AG10803 (cell line): ENCODE measurements around the gene OBP2B.
"Not testable (repeated sequence)": the region's sequence is repeated elsewhere in the genome, so short reads cannot be mapped to it uniquely, and the experiment has no call there.

Experiments
- DNase-seq: peaks from one replicate; pipeline ENCODE4 v3.0.0; 2010; ENCODE audit warnings: low read depth
- H3K4me3 ChIP-seq: 2 replicates; pipeline ENCODE4 v1.5.1; 2011; ENCODE audit warnings: mild to moderate bottlenecking, low read length, control low read depth
- CTCF ChIP-seq: conservative IDR thresholded peaks from 2 replicates; pipeline ENCODE4 v1.5.1; 2011; ENCODE audit warnings: mild to moderate bottlenecking, low read length, control low read depth, inconsistent platforms

The OBP2B gene

GRCh38 chr9:133207021-133207531 lies 2.0 kb downstream of the OBP2B start:
- no peak overlapping the region for H3K4me3 ChIP-seq
- no peak for TF ChIP-seq CTCF
- no peak for DNase-seq

GRCh38 chr9:133205996-133206931 lies 2.8 kb downstream of the OBP2B start:
- no peak overlapping the region for H3K4me3 ChIP-seq
- TF ChIP-seq CTCF, result no peak
- DNase-seq, result no peak

GRCh38 chr9:133205481-133205887 lies 3.6 kb downstream of the OBP2B start:
- DNase-seq, H3K4me3 ChIP-seq: not testable (repeated sequence)

GRCh38 chr9:133204993-133205336 lies 4.1 kb downstream of the OBP2B start:
- TF ChIP-seq CTCF, result no peak
- DNase-seq, result no peak
- H3K4me3 ChIP-seq, result no peak overlapping the region

GRCh38 chr9:133204335-133204992 lies 4.6 kb downstream of the OBP2B start:
- no peak overlapping the region for H3K4me3 ChIP-seq
- no peak for DNase-seq
- no peak for TF ChIP-seq CTCF

GRCh38 chr9:133203506-133204075 lies 5.5 kb downstream of the OBP2B start:
- no peak for DNase-seq
- no peak overlapping the region for H3K4me3 ChIP-seq
- TF ChIP-seq CTCF, result no peak

- no peak for DNase-seq
- H3K4me3 ChIP-seq, result no peak overlapping the region
- TF ChIP-seq CTCF, result no peak
Measured at GRCh38 chr9:133202688-133203453, 6.2 kb downstream of the OBP2B start.
